ENCODE results near the gene AKAP6. TPM values are rescaled to one million over a fixed set of nuclear protein-coding genes. Genes with fewer than 3 reads are reported as not detected.

Gene AKAP6
- total and polyA plus RNA-seq, 10 of the 15 experiments (the other 5 are each of a cell fraction or from before 2014, with no cell fraction given): 0.35 to 5.9 (median 2.2) TPM

GRCh38 chr14:32412103-32412502 is 83.0 kb downstream of the AKAP6 start:
- H3K27ac ChIP-seq (ENCODE audit: control insufficient read depth, insufficient read depth): no peak overlapping the region
- BruUV-seq (replicated peaks): no TSS peak
- ChIA-PET RAD21 (ENCODE audit: unreplicated experiment) (no interaction called here), POLR2A (no interaction called here), CTCF (no interaction called here), SMC1A (ENCODE audit: uncharacterized antibody, unreplicated experiment) (no interaction called here)
- in situ Hi-C loops (cut with MboI): no loop called here
- FAIRE-seq (no peak), ATAC-seq (no peak), DNase-seq (ENCODE audit: low read depth, low spot score) (no peak)
- no peaks in the 10 kb centered on the region for H3K4me1 ChIP-seq (ENCODE audit: control insufficient read depth, insufficient read depth, low read length)
- no peaks in the 10 kb centered on the region for H3K36me3 ChIP-seq (ENCODE audit: control insufficient read depth in 2 of 2, insufficient read depth in 2 of 2, low read length in 1 of 2)
- intact Hi-C loops (cut with micrococcal nuclease; ENCODE audit: unreplicated experiment): no loop called here
- H3K4me2 ChIP-seq (ENCODE audit: control insufficient read depth, insufficient read depth): no peak overlapping the region
- no peak overlapping the region for H3K4me3 ChIP-seq
- no peaks in the 10 kb centered on the region for H4K20me1 ChIP-seq (ENCODE audit: control insufficient read depth, insufficient read depth)
- no peaks in the 10 kb centered on the region; a peak in 1 of 4 replicates for H3K27me3 ChIP-seq (replicated peaks in 1 of 2; ENCODE audit: control insufficient read depth in 2 of 2, insufficient read depth in 2 of 2, low read length in 1 of 2)
- no peaks in the 10 kb centered on the region for H3K79me2 ChIP-seq (ENCODE audit: control insufficient read depth, insufficient read depth, low read length)
- no peak overlapping the region for H2AFZ ChIP-seq (ENCODE audit: control insufficient read depth, low read depth, low read length)
- 0% methylated on average over 1 of the region's 1 CpG for WGBS (ENCODE audit: insufficient coverage, insufficient replicate concordance, low lambda C conversion rate, missing lambda C conversion rate)
- TF ChIP-seq NKRF (conservative IDR thresholded peaks at IDR 0.05) (no peak), ATF2 (IDR thresholded peaks at IDR 0.05; ENCODE audit: low read length) (no peak), HDGF (IDR thresholded peaks at IDR 0.05) (no peak), PBX3 (IDR thresholded peaks at IDR 0.05; ENCODE audit: insufficient replicate concordance, low read depth, low read length) (no peak)
- no peak overlapping the region for H3K9ac ChIP-seq (ENCODE audit: control insufficient read depth, insufficient read depth, low read length)
- no peaks in the 10 kb centered on the region for H3K9me3 ChIP-seq (replicated peaks; ENCODE audit: control insufficient read depth, insufficient read depth, low read length)
